Measurements from ENCODE around the gene PRKCSH.
"Not testable (repeated sequence)": the region's sequence is repeated elsewhere in the genome, so short reads cannot be mapped to it uniquely, and the experiment has no call there.

PRKCSH gene

GRCh38 chr19:11451327-11451870 lies 16.0 kb downstream of the PRKCSH start:
- FAIRE-seq: no peak

- no peak for FAIRE-seq
These were observed 16.6 kb downstream of the PRKCSH start for GRCh38 chr19:11451871-11452619.

- no peak for FAIRE-seq
These were observed 17.3 kb downstream of the PRKCSH start for GRCh38 chr19:11452620-11453310.

- FAIRE-seq: no peak
These were observed 18.3 kb downstream of the PRKCSH start for GRCh38 chr19:11453468-11454341.

GRCh38 chr19:11455233-11455554 lies 19.8 kb downstream of the PRKCSH start:
- not testable (repeated sequence) for FAIRE-seq

GRCh38 chr19:11456659-11457058 lies 21.2 kb downstream of the PRKCSH start:
- no peak for FAIRE-seq

- no peak for FAIRE-seq
These were observed 21.7 kb downstream of the PRKCSH start for GRCh38 chr19:11457115-11457514.

- no peak for FAIRE-seq
These were observed 22.4 kb downstream of the PRKCSH start for GRCh38 chr19:11457831-11458230.

- FAIRE-seq: no peak
These were observed 22.9 kb downstream of the PRKCSH start for GRCh38 chr19:11458236-11458900.

- FAIRE-seq: not testable (repeated sequence)
These were observed 23.5 kb downstream of the PRKCSH start for GRCh38 chr19:11458912-11459311.

- no peak for FAIRE-seq
These were observed 24.8 kb downstream of the PRKCSH start for GRCh38 chr19:11460207-11460606.

GRCh38 chr19:11461453-11461852 lies 26.0 kb downstream of the PRKCSH start:
- no peak for FAIRE-seq

GRCh38 chr19:11463391-11463790 lies 28.0 kb downstream of the PRKCSH start:
- FAIRE-seq: no peak

- no peak for FAIRE-seq
These were observed 29.2 kb downstream of the PRKCSH start for GRCh38 chr19:11464333-11465265.

GRCh38 chr19:11465600-11465999 lies 30.2 kb downstream of the PRKCSH start:
- FAIRE-seq: no peak

GRCh38 chr19:11468266-11468845 lies 32.9 kb downstream of the PRKCSH start:
- FAIRE-seq: not testable (repeated sequence)

GRCh38 chr19:11473725-11474124 lies 38.3 kb downstream of the PRKCSH start:
- FAIRE-seq: no peak

- FAIRE-seq: not testable (repeated sequence)
These were observed 39.9 kb downstream of the PRKCSH start for GRCh38 chr19:11475343-11475742.

GRCh38 chr19:11475861-11476260 lies 40.4 kb downstream of the PRKCSH start:
- FAIRE-seq: no peak

- no peak for FAIRE-seq
These were observed 43.0 kb downstream of the PRKCSH start for GRCh38 chr19:11478167-11479089.
